ENCODE data around the gene LRP11.
A peak's percentile ranks its signal among the peaks of the same experiment; 100 is the strongest.
"Not testable (repeated sequence)": the region's sequence is repeated elsewhere in the genome, so short reads cannot be mapped to it uniquely, and the experiment has no call there.

The LRP11 gene

GRCh38 chr6:149897855-149898744, 33.9 kb upstream of the LRP11 start, which contains the start of gene RAET1E:
RAET1E (minus strand) TSS chr6:149898113; CDS start chr6:149890901, 7,212 bp downstream.
- no peak for DNase-seq (ENCODE audit: low read depth in 2 of 2)

- no peak for DNase-seq (ENCODE audit: low read depth in 2 of 2)
These were observed 33.0 kb upstream of the LRP11 start for GRCh38 chr6:149897015-149897697.

GRCh38 chr6:149896491-149896890, 32.3 kb upstream of the LRP11 start:
- no peak for DNase-seq (ENCODE audit: low read depth in 2 of 2)

GRCh38 chr6:149895833-149896271, 31.7 kb upstream of the LRP11 start:
- DNase-seq (ENCODE audit: low read depth in 2 of 2), result peak in 1 of 2 donors; percentile 8

GRCh38 chr6:149895048-149895590, 31.0 kb upstream of the LRP11 start:
- no peak for DNase-seq (ENCODE audit: low read depth in 2 of 2)

GRCh38 chr6:149891864-149892263, 27.7 kb upstream of the LRP11 start:
- DNase-seq (ENCODE audit: low read depth in 2 of 2), result not testable (repeated sequence)

- DNase-seq (ENCODE audit: low read depth in 2 of 2), result no peak
These were observed 27.1 kb upstream of the LRP11 start for GRCh38 chr6:149891259-149891658.

- DNase-seq (ENCODE audit: low read depth in 2 of 2), result no peak
These were observed 26.5 kb upstream of the LRP11 start for GRCh38 chr6:149890629-149891045.

- no peak for DNase-seq (ENCODE audit: low read depth in 2 of 2)
These were observed 25.2 kb upstream of the LRP11 start for GRCh38 chr6:149889326-149889725.

- DNase-seq (ENCODE audit: low read depth in 2 of 2), result no peak
These were observed 24.5 kb upstream of the LRP11 start for GRCh38 chr6:149888659-149889058.

- no peak for DNase-seq (ENCODE audit: low read depth in 2 of 2)
These were observed 23.9 kb upstream of the LRP11 start for GRCh38 chr6:149888093-149888492.

GRCh38 chr6:149887343-149887742, 23.2 kb upstream of the LRP11 start:
- no peak for DNase-seq (ENCODE audit: low read depth in 2 of 2)

GRCh38 chr6:149885888-149886287, 21.7 kb upstream of the LRP11 start:
- DNase-seq (ENCODE audit: low read depth in 2 of 2), result no peak

- DNase-seq (ENCODE audit: low read depth in 2 of 2), result no peak
These were observed 20.5 kb upstream of the LRP11 start for GRCh38 chr6:149884617-149885016.

- DNase-seq (ENCODE audit: low read depth in 2 of 2), result no peak
These were observed 20.1 kb upstream of the LRP11 start for GRCh38 chr6:149884215-149884614.

- no peak for DNase-seq (ENCODE audit: low read depth in 2 of 2)
These were observed 17.7 kb upstream of the LRP11 start for GRCh38 chr6:149881860-149882259.

GRCh38 chr6:149881066-149881766, 17.1 kb upstream of the LRP11 start:
- DNase-seq (ENCODE audit: low read depth in 2 of 2), result no peak

- no peak for DNase-seq (ENCODE audit: low read depth in 2 of 2)
These were observed 13.5 kb upstream of the LRP11 start for GRCh38 chr6:149877659-149878058.

GRCh38 chr6:149876241-149876933, 12.2 kb upstream of the LRP11 start:
- DNase-seq (ENCODE audit: low read depth in 2 of 2), result no peak

GRCh38 chr6:149872233-149872632, 8.1 kb upstream of the LRP11 start:
- DNase-seq (ENCODE audit: low read depth in 2 of 2), result no peak

GRCh38 chr6:149871182-149871581, 7.0 kb upstream of the LRP11 start:
- DNase-seq (ENCODE audit: low read depth in 2 of 2), result no peak

All from stimulated activated CD8-positive, alpha-beta memory T cell treated with anti-CD3 and anti-CD28 coated beads, Interleukin-15, amount 100 ng/mL, for 4 hours (primary cell).